BJ (cell line): ENCODE results near the gene RNF115. TPM values are rescaled to one million over a fixed set of nuclear protein-coding genes. Genes with fewer than 3 reads are reported as not detected.

Experiments
- CTCF ChIA-PET: fragments of 350-600 bp; formaldehyde crosslinking; extraction: SDS; loops from one replicate; lab custom pipeline; 2021; ENCODE audit warnings: antibody characterized with exemption, inconsistent platforms; lab: Yijun Ruan, JAX
- POLR2A ChIA-PET: fragments of 300-600 bp; sonication (Branson Sonifier 250); formaldehyde crosslinking; extraction: SDS; loops from one replicate; lab custom pipeline; 2021; ENCODE audit warnings: antibody characterized with exemption; lab: Charles Lee
- DNase-seq: peaks from one replicate; pipeline ENCODE4 v3.0.0-alpha.2; 2011; ENCODE audit warnings: low read depth
- H3K27me3 ChIP-seq: 2 replicates; pipeline ENCODE4 v1.6.0; 2011; ENCODE audit warnings: low read length; ENCODE audit not compliant: control insufficient read depth, insufficient read depth
- H3K36me3 ChIP-seq: 2 replicates; pipeline ENCODE4 v1.5.1; 2011; ENCODE audit warnings: low read length; ENCODE audit not compliant: control insufficient read depth, insufficient read depth
- H3K4me3 ChIP-seq: 2 replicates; pipeline ENCODE4 v1.5.1; 2011; ENCODE audit warnings: low read depth, mild to moderate bottlenecking, control low read depth, low read length
- polyA plus RNA-seq: library from polyadenylated mRNA; depleted of rRNA; stranded (reverse); fragments of >200 nt; gene quantifications from 2 replicates; pipeline ENCODE4 v1.2.3, GENCODE V29; 2011
- TF ChIP-seq, protein P1 (sequence below): IDR thresholded peaks from 2 replicates; pipeline ENCODE4 v1.5.1; 2011; ENCODE audit warnings: low read depth, mild to moderate bottlenecking, control low read depth, inconsistent platforms, low read length, moderate library complexity; ENCODE audit not compliant: insufficient read depth

RNF115 gene
- polyA plus RNA-seq, 1 experiment = 13.4 TPM

DNA sequence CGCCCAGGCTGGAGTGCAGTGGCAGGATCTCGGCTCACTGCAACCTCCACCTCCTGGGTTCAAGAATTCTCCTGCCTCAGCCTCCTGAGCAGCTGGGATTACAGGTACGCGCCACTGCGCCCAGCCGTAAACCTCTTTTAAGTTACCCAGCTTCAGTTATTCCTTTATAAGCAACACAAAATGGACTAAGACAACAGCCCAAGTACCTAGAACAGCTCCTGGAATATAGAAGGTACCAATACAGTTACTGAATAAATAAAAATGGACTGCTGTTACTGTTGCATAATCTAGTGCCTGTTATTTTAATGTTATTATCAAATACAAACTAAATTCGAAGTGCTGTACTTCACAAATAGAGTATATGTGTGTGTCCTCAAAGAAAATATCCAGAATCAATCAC is 17.1 kb downstream of the RNF115 start:
- POLR2A ChIA-PET = no interaction called here
- DNase-seq = no peak
- Histone ChIP-seq H3K4me3 (no peak overlapping the region), H3K36me3 (no peaks in the 10 kb centered on the region), H3K27me3 (no peaks in the 10 kb centered on the region)
- CTCF ChIA-PET = no interaction called here
- TF ChIP-seq, protein P1, sequence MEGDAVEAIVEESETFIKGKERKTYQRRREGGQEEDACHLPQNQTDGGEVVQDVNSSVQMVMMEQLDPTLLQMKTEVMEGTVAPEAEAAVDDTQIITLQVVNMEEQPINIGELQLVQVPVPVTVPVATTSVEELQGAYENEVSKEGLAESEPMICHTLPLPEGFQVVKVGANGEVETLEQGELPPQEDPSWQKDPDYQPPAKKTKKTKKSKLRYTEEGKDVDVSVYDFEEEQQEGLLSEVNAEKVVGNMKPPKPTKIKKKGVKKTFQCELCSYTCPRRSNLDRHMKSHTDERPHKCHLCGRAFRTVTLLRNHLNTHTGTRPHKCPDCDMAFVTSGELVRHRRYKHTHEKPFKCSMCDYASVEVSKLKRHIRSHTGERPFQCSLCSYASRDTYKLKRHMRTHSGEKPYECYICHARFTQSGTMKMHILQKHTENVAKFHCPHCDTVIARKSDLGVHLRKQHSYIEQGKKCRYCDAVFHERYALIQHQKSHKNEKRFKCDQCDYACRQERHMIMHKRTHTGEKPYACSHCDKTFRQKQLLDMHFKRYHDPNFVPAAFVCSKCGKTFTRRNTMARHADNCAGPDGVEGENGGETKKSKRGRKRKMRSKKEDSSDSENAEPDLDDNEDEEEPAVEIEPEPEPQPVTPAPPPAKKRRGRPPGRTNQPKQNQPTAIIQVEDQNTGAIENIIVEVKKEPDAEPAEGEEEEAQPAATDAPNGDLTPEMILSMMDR = no peak

- POLR2A ChIA-PET = no interaction called here
- H3K36me3 ChIP-seq = no peaks in the 10 kb centered on the region
- H3K4me3 ChIP-seq = no peak overlapping the region
- H3K27me3 ChIP-seq = no peaks in the 10 kb centered on the region
- DNase-seq = no peak
- CTCF ChIA-PET = interaction anchor here (1.2 kb wide), 1 partner anchor 86 kb away, joined by 3 read pairs; no protein-coding TSS in a partner anchor
- TF ChIP-seq, protein P1 = no peak
Observed at GRCh38 chr1:145806408-145806807, 17.5 kb downstream of the RNF115 start.

DNA sequence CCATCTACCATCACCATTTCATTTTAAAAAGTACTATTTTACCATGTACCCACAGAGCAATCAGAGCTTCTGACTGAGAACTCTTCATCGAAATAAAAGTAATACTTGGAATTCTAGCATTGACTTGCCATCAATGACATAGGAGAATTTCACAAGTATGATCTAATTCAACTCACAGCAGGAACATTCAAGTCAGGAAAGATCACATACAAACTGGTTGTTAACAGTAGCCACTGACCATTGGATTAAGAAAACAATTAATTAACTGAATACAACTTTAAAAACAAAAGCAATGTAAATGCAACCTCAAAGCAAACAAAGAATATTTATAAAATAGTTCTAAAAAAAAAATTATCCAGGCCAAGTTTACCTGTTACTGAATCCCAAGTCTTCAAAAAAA is 18.8 kb downstream of the RNF115 start:
- Histone ChIP-seq H3K27me3 (no peaks in the 10 kb centered on the region), H3K36me3 (no peaks in the 10 kb centered on the region; the same call in 1 of the 2 replicates), H3K4me3 (no peak overlapping the region)
- ChIA-PET CTCF (interaction anchor here (0.7 to 1.2 kb wide), 2 partner anchors 68 to 85 kb away, joined by 3 read pairs; no protein-coding TSS in a partner anchor), POLR2A (no interaction called here)
- DNase-seq = no peak
- TF ChIP-seq, protein P1 = no peak

DNA sequence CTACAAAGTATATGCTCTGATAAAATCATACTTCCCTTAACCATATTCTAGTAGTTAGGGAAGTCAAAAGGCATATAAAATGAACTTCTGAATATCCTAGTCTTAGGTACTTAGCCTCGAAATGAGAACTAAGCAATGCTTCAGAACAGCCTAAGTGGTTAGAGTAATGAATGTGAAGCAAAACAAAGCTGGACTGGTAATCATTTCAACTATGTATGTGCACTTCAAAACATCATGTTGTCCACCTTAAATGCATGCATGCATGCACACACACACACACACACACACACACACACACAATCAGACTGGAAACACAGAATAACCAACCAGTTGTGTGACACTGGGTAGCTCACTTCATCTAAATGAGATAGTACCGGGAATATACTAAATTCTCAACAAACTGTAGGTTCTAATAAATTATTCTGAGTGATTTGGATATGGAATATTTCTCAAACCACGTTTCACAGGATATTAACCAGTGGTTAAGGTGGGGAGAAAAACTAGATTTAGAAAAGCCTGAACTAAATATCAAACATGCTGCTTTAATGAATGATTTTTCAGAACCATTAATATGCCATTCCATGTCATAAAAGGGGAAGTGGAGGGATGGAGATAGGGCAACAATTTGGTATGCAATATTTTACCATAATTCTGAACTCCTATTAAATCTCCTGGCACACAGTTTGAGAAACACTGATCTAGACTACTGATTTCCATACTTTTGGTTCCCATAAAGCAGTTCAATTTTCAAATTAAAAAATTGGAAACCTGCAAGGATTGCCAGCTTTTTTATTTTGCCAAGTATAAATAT is 19.5 kb downstream of the RNF115 start:
- DNase-seq = no peak
- H3K4me3 ChIP-seq = no peak overlapping the region
- TF ChIP-seq, protein P1 = no peak
- ChIA-PET POLR2A (interaction anchor here (0.6 kb wide), 1 partner anchor 117 kb away, joined by 7 read pairs; no protein-coding TSS in a partner anchor), CTCF (interaction anchor here (0.7 kb wide), 1 partner anchor 69 kb away, joined by 3 read pairs; no protein-coding TSS in a partner anchor)
- H3K36me3 ChIP-seq = no peaks in the 10 kb centered on the region; the same call in 1 of the 2 replicates
- no peaks in the 10 kb centered on the region for H3K27me3 ChIP-seq

GRCh38 chr1:145799806-145800205 is 24.1 kb downstream of the RNF115 start:
- no peak for DNase-seq
- H3K27me3 ChIP-seq = no peaks in the 10 kb centered on the region
- H3K4me3 ChIP-seq = no peak overlapping the region
- TF ChIP-seq, protein P1 = no peak
- H3K36me3 ChIP-seq = no peaks in the 10 kb centered on the region; the same call in 1 of the 2 replicates
- ChIA-PET POLR2A (no interaction called here), CTCF (no interaction called here)
